Lower lobe of right lung (tissue), 2 donors: ENCODE measurements around the gene CHRD. TPM values are rescaled to one million over a fixed set of nuclear protein-coding genes. Genes with fewer than 3 reads are reported as not detected.

Experiments
- ATAC-seq, 2 donors: fragments of 200-7000 bp; cut with Tn5 transposase; one replicate each; pipeline ENCODE4 v1.9.1; 2020 to 2022; ENCODE audit warnings: mild to moderate bottlenecking in 2 of 2, moderate library complexity in 2 of 2
- DNase-seq: peaks from one replicate; pipeline ENCODE4 v3.0.0-alpha.2; 2020
- H3K27ac ChIP-seq: fragments of 200-600 bp; one replicate; pipeline ENCODE4 v1.8.0; 2022
- H3K27me3 ChIP-seq: fragments of 200-600 bp; one replicate; pipeline ENCODE4 v1.8.0; 2022; ENCODE audit warnings: low read depth
- H3K36me3 ChIP-seq: fragments of 200-600 bp; one replicate; pipeline ENCODE4 v1.8.0; 2022; ENCODE audit warnings: mild to moderate bottlenecking
- H3K4me1 ChIP-seq: fragments of 200-600 bp; one replicate; pipeline ENCODE4 v1.8.0; 2022
- H3K4me3 ChIP-seq: fragments of 200-600 bp; one replicate; pipeline ENCODE4 v1.8.0; 2022; ENCODE audit warnings: mild to moderate bottlenecking
- H3K9me3 ChIP-seq: fragments of 200-600 bp; one replicate; pipeline ENCODE4 v1.8.0; 2022
- intact Hi-C: fragments of 100-400 bp; cut with DNase I; formaldehyde crosslinking; loops from one replicate; pipeline ENCODE4 v1.11.0; 2022
- total RNA-seq: library from RNA; stranded (reverse); fragmentation: NEBNext Ultra II Directional; extraction: Animal tissue kit (Norgen Biotek cat#: 25700); gene quantifications from one replicate; pipeline ENCODE4 v1.2.1, GENCODE V29; 2021
- TF ChIP-seq, protein P1 (sequence below): fragments of 200-600 bp; IDR thresholded peaks from one replicate; pipeline ENCODE4 v1.8.0; 2022; ENCODE audit warnings: antibody characterized with exemption, mild to moderate bottlenecking
- donor health status: DM: no; HTN: yes; CAD: no; lungs with severe emphysema.

The CHRD gene
- total RNA-seq, 1 donor from 2014 or later, result 4.1 TPM

DNA sequence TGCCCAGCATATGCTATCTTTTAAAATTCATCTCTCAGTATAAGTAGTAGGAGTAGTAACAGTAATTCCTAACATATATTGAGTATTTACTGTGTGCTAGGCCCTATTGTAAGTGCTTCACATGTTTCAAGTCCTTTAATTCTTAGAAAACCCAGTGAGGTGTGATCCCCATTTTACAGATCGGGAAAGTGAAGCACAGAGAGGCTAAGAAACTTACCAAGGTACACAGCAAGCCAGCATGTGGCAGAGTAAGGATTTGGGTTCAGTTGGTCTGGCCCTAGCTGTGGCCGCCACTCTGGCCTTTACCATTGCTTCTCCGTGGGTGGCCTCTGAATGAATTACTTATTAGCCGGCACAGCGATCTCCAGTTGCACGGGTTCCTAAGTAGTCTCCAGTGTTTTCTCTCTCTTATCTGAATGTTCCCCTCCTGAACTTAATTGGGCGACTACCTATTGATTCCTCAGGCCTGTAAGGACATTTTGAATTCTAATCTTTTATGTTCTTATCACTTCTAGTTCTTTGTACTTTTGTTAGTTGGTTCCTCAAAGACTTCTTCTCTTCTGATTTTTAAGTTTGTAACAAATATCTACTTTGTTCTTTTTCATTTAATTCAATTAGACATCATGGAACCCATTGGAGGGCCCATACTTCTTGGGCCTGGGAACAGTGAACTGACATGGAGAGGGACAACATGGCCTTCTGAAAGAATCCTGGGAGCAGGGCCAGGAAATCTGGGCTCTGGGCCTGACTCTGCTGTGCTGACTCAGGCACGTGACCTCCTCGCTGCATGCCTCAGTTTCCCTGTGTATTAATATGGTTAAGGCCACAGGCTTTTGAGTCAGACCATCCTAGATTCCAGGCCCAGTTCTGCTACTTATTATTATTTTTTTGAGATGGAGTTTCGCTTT is 30.0 kb upstream of the CHRD start:
- Histone ChIP-seq H3K36me3 (peaks cover 2% of the 10 kb centered on the region), H3K27me3 (no peaks in the 10 kb centered on the region), H3K4me3 (no peak overlapping the region), H3K27ac (no peak overlapping the region), H3K4me1 (peaks cover 8% of the 10 kb centered on the region), H3K9me3 (no peaks in the 10 kb centered on the region)
- intact Hi-C loops, result no loop called here
- TF ChIP-seq, protein P1, sequence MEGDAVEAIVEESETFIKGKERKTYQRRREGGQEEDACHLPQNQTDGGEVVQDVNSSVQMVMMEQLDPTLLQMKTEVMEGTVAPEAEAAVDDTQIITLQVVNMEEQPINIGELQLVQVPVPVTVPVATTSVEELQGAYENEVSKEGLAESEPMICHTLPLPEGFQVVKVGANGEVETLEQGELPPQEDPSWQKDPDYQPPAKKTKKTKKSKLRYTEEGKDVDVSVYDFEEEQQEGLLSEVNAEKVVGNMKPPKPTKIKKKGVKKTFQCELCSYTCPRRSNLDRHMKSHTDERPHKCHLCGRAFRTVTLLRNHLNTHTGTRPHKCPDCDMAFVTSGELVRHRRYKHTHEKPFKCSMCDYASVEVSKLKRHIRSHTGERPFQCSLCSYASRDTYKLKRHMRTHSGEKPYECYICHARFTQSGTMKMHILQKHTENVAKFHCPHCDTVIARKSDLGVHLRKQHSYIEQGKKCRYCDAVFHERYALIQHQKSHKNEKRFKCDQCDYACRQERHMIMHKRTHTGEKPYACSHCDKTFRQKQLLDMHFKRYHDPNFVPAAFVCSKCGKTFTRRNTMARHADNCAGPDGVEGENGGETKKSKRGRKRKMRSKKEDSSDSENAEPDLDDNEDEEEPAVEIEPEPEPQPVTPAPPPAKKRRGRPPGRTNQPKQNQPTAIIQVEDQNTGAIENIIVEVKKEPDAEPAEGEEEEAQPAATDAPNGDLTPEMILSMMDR, result no peak
- no peak for ATAC-seq
- no peak for DNase-seq

DNA sequence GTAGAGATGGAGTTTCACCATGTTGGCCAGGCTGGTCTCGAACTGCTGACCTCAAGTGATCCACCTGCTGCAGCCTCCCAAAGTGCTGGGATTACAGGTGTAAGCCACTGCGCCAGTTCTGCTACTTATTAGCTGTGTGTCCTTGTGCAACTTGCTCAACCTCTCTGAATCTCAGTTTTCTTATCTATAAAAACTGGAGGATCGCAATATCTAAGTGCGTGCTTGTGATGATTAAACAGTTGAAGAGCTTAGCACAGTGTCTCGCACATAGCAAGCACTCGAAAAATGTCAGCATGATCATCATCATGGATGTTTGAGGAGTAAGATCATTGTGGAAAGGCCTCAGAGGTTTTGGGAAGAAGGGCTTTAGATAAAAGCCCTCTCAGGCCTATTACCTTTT is 29.2 kb upstream of the CHRD start:
- no peak overlapping the region for H3K4me3 ChIP-seq
- no peak overlapping the region for H3K27ac ChIP-seq
- no peaks in the 10 kb centered on the region for H3K9me3 ChIP-seq
- no peak for ATAC-seq
- TF ChIP-seq, protein P1, result no peak
- H3K36me3 ChIP-seq, result no peaks in the 10 kb centered on the region
- no peak for DNase-seq
- no peaks in the 10 kb centered on the region for H3K27me3 ChIP-seq
- H3K4me1 ChIP-seq, result peaks cover 4% of the 10 kb centered on the region
- intact Hi-C loops, result no loop called here

DNA sequence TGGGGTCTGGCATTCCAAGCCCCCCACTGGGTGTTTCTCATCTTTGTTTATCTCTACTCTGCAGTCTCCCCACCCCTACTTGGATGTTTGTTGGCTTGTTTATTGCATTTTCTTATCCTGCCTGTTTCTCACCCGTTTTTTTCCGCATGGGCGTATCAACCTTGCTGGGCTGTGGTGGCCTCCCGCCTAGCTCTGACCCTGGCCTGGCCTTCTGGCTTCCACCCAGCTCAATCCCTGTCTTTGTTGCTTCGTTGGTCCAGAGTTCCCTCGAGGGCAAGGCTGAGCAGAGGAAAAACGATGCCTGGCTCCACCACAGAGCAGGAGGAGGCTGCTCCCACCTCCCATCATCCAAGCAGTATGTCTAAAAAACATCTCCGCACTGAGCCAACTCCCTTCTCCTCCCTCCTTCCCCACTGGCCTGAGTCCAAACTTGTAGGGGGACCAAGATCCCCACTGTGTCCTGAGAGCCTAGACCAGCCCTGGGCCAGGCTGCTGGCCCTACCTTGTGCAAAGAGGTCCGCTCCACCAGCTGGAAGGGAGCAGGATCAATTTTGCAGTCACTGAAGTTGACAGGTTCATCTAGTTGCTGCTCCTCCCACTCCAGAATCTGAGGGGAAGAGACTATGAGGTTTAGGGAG is 28.2 kb upstream of the CHRD start:
- Histone ChIP-seq H3K4me1 (no peaks in the 10 kb centered on the region), H3K9me3 (no peaks in the 10 kb centered on the region), H3K27ac (no peak overlapping the region), H3K4me3 (no peak overlapping the region), H3K27me3 (no peaks in the 10 kb centered on the region), H3K36me3 (peaks cover under 1% of the 10 kb centered on the region)
- intact Hi-C loops, result no loop called here
- TF ChIP-seq, protein P1, result no peak
- DNase-seq (no peak), ATAC-seq (no peak)

DNA sequence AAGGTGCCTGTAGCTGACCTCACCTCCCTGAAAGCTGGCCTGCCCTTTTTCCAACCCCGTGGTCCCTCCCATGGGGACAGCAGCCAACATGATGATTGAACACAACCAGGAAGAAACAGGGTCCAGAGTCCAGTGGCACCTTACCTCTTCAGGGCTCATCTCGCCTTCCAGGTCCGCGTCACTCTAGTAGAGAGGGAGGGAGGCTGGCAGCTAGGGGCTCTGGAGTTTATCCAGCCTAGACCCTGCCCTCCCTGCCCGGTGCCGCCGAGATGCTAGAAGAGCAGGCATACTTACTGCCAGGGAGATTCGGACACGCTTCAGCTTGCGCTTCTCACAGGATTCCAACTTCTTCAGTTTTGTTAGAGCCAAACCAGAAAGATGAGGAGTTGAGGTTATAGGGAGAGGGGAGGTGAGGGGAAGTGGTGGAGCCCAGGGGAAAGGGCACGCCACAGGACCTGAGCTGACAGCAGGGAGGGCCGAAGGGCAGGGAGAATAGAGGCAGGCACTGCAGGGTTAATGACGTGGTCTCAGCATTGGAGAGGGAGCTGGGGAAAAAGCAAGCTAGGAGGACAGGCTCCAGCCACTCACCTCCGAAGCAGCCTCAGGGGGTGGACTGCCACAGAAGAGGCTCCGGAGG is 27.6 kb upstream of the CHRD start:
- Histone ChIP-seq H3K4me3 (no peak overlapping the region), H3K4me1 (no peaks in the 10 kb centered on the region), H3K36me3 (peaks cover 6% of the 10 kb centered on the region), H3K27ac (no peak overlapping the region), H3K9me3 (no peaks in the 10 kb centered on the region), H3K27me3 (no peaks in the 10 kb centered on the region)
- ATAC-seq (no peak), DNase-seq (no peak)
- TF ChIP-seq, protein P1, result no peak
- intact Hi-C loops, result no loop called here

DNA sequence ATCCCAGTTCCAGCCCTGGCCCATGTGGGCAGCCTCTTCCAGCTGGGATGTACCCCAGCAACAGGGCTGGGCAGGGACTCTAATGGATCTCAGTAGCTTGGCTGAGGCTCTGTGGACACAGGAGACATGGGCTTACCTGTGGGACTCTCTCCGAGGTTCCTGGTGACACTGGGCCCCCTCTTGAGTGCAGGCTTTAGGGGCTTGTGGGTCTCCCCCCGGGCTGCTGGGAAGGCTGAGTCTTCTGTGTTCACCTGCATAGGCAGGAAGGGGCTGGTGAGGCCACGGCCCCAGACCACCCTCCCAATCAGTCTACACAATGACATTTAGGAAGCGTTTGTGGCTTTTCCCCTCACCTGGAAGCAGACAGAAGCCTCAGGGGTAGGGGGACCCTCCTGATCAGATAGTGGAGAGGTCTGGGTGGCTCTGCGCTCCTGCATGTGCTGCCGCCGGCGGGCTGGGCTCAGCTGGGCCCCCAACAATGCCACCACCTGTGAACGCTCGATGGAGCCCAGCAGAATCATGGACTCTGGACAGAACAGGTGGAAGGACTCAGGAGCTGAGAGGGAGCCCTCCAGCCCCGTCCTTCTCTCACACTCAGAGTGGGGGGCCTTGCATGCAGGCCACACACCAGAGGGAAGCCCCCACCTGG is 26.8 kb upstream of the CHRD start:
- intact Hi-C loops, result no loop called here
- Histone ChIP-seq H3K9me3 (no peaks in the 10 kb centered on the region), H3K4me1 (no peaks in the 10 kb centered on the region), H3K36me3 (peaks cover 6% of the 10 kb centered on the region), H3K4me3 (no peak overlapping the region), H3K27ac (no peak overlapping the region), H3K27me3 (no peaks in the 10 kb centered on the region)
- no peak for ATAC-seq
- TF ChIP-seq, protein P1, result no peak
- DNase-seq, result no peak
